ENCODE data around the gene UGT1A3. TPM values are rescaled to one million over a fixed set of nuclear protein-coding genes. Genes with fewer than 3 reads are reported as not detected.

UGT1A3 gene
- total RNA-seq, 2 donors from 2014 or later: not detected

- no peaks in the 10 kb centered on the region for H3K4me1 ChIP-seq
- H3K9me3 ChIP-seq: no peaks in the 10 kb centered on the region
- H3K36me3 ChIP-seq: no peaks in the 10 kb centered on the region
- H3K27me3 ChIP-seq: no peaks in the 10 kb centered on the region
- no peak overlapping the region for H3K27ac ChIP-seq
- H3K4me3 ChIP-seq: no peak overlapping the region
- no peak for DNase-seq (ENCODE audit: low spot score)
- TF ChIP-seq CTCF (IDR thresholded peaks at IDR 0.05): no peak
Measured at GRCh38 chr2:233686928-233687327, 41.9 kb upstream of the UGT1A3 start.

GRCh38 chr2:233688341-233688740, 40.5 kb upstream of the UGT1A3 start:
- H3K4me1 ChIP-seq: no peaks in the 10 kb centered on the region
- H3K27ac ChIP-seq: no peak overlapping the region
- H3K36me3 ChIP-seq: no peaks in the 10 kb centered on the region
- no peak for DNase-seq (ENCODE audit: low spot score)
- H3K4me3 ChIP-seq: no peak overlapping the region
- no peaks in the 10 kb centered on the region for H3K9me3 ChIP-seq
- no peak for TF ChIP-seq CTCF (IDR thresholded peaks at IDR 0.05)
- no peaks in the 10 kb centered on the region for H3K27me3 ChIP-seq

GRCh38 chr2:233689031-233689430, 39.8 kb upstream of the UGT1A3 start:
- Histone ChIP-seq H3K4me1 (no peaks in the 10 kb centered on the region), H3K9me3 (no peaks in the 10 kb centered on the region), H3K27me3 (no peaks in the 10 kb centered on the region), H3K27ac (no peak overlapping the region), H3K4me3 (no peak overlapping the region), H3K36me3 (no peaks in the 10 kb centered on the region)
- no peak for DNase-seq (ENCODE audit: low spot score)
- no peak for TF ChIP-seq CTCF (IDR thresholded peaks at IDR 0.05)

- no peak for DNase-seq (ENCODE audit: low spot score)
- H3K27me3 ChIP-seq: no peaks in the 10 kb centered on the region
- H3K4me1 ChIP-seq: no peaks in the 10 kb centered on the region
- no peaks in the 10 kb centered on the region for H3K36me3 ChIP-seq
- no peaks in the 10 kb centered on the region for H3K9me3 ChIP-seq
- TF ChIP-seq CTCF (IDR thresholded peaks at IDR 0.05): no peak
- H3K27ac ChIP-seq: no peak overlapping the region
- no peak overlapping the region for H3K4me3 ChIP-seq
Measured at GRCh38 chr2:233689501-233689900, 39.3 kb upstream of the UGT1A3 start.

- Histone ChIP-seq H3K27ac (no peak overlapping the region), H3K4me3 (no peak overlapping the region), H3K4me1 (no peaks in the 10 kb centered on the region), H3K36me3 (no peaks in the 10 kb centered on the region), H3K9me3 (no peaks in the 10 kb centered on the region), H3K27me3 (no peaks in the 10 kb centered on the region)
- TF ChIP-seq CTCF (IDR thresholded peaks at IDR 0.05): no peak
- no peak for DNase-seq (ENCODE audit: low spot score)
Measured at GRCh38 chr2:233690444-233690843, 38.4 kb upstream of the UGT1A3 start.

Data from right atrium auricular region (tissue), 2 donors.